ENCODE data around the gene KCNC3. TPM values are rescaled to one million over a fixed set of nuclear protein-coding genes. Genes with fewer than 3 reads are reported as not detected.
"Not testable (repeated sequence)": the region's sequence is repeated elsewhere in the genome, so short reads cannot be mapped to it uniquely, and the experiment has no call there.

The KCNC3 gene
- total RNA-seq, 6 donors from 2014 or later: 3.8 to 15.7 (median 12.2) TPM

DNA sequence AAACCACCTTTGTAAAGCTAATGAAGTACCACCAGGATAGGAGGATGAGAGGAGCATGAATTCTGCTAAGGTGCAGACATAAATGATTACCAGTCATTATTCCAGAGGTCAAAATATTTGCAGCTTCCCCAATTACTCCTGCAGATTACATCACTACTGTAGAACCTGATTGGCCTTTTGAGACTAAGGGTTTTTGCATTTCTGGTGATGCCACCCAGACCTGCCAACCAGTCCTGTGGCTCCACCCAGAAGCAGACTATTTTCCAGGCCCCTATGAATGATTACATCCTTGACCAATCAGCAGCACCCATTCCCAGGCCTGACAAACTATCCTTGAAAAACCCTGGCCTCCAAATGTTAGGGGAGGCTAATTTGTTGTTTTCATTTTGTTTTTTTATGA is 11.2 kb upstream of the KCNC3 start:
- peaks cover 0 to 6% (median 0%) of the 10 kb centered on the region in 4 donors for H3K4me1 ChIP-seq
- no peak overlapping the region for H3K4me3 ChIP-seq
- no peak for TF ChIP-seq POLR2AphosphoS5 (IDR thresholded peaks at IDR 0.05)
- no peak for TF ChIP-seq POLR2A (IDR thresholded peaks at IDR 0.05)
- TF ChIP-seq, protein P1, sequence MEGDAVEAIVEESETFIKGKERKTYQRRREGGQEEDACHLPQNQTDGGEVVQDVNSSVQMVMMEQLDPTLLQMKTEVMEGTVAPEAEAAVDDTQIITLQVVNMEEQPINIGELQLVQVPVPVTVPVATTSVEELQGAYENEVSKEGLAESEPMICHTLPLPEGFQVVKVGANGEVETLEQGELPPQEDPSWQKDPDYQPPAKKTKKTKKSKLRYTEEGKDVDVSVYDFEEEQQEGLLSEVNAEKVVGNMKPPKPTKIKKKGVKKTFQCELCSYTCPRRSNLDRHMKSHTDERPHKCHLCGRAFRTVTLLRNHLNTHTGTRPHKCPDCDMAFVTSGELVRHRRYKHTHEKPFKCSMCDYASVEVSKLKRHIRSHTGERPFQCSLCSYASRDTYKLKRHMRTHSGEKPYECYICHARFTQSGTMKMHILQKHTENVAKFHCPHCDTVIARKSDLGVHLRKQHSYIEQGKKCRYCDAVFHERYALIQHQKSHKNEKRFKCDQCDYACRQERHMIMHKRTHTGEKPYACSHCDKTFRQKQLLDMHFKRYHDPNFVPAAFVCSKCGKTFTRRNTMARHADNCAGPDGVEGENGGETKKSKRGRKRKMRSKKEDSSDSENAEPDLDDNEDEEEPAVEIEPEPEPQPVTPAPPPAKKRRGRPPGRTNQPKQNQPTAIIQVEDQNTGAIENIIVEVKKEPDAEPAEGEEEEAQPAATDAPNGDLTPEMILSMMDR (IDR thresholded peaks at IDR 0.05): no peak
- TF ChIP-seq EP300 (IDR thresholded peaks at IDR 0.05): no peak
- H3K36me3 ChIP-seq: no peaks in the 10 kb centered on the region
- DNase-seq (no peak), ATAC-seq (ENCODE audit: low FRiP score in 2 of 2) (no peak)
- H3K9me3 ChIP-seq: peaks cover 0 to 5% (median 2%) of the 10 kb centered on the region in 4 donors
- H3K27me3 ChIP-seq: no peaks in the 10 kb centered on the region
- H3K27ac ChIP-seq: no peak overlapping the region

DNA sequence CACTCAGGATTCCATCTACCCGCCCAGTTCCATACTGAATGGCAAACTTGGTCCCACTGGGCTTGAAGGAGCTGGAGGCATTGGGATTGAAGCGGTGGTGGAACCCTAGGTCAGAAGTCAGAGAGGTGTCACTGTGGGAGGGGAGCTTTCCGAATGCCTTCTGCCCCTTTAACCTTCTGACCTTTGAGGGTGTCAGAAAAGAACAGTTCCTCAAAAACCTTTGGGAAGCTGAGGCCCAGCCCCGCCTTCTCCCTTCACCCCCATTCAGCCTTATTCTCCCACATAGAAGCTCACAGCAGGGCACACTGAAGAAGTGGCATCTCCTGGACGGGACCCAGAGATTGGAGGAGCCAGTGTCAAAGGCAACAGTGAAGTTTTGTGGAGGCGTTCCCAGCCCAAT is 7.9 kb upstream of the KCNC3 start:
- WGBS, 2 donors: 90 to 93% methylated on average over 5 to 6 of the region's 6 CpGs
- not testable (repeated sequence) for H3K27me3 ChIP-seq; H3K27ac ChIP-seq; ATAC-seq (ENCODE audit: low FRiP score in 2 of 2); H3K36me3 ChIP-seq; H3K9me3 ChIP-seq; H3K4me3 ChIP-seq; DNase-seq
- peaks cover 17 to 22% (median 22%) of the 10 kb centered on the region in 4 donors for H3K4me1 ChIP-seq

GRCh38 chr19:50334741-50335421 is 5.7 kb upstream of the KCNC3 start:
- 87 to 95% methylated on average over 7 to 12 of the region's 12 CpGs for WGBS, 2 donors
- H3K9me3 ChIP-seq: peaks cover 0 to 3% (median 0%) of the 10 kb centered on the region in 4 donors

DNA sequence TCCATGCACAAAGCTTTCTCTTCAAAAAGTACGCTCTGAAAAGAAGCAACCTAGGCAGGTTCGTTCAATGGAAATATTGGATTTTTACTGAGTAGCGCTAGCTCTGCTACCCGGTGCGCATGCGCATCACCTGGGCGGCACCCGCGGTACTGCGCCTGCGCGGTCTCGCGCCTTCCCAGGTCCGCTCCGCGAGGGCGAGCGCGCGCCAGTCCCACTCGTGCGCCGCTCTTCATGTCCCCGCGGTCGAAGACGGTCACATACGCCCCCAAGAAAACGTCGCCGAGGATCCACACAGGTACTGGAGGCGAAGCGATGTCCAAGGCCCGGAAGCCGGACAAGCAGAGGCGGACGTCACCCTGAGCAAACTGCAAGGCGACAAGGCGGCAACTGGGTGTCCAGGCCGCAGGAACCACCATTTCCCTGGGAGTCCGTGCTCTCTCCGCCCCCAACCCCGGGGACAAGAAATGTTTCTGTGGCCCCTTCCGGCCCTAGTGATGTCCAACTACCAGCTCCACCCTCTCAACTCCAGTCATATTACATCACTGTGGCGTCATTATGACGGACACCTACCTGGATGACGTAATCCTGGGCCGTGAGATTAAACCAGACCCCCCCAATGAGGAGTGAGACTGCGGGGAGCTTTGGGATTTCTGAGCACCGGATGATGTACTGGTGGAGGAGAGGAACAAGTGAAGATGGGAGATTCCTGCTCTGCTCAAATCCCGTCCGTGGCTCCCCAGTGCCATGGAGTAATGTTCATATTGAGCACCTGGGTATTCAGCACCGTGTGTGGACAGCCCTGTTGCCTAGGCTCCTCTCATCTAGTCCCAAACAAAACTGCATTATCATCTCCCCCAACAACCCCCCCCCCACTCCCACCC is 4.8 kb upstream of the KCNC3 start:
- WGBS, 2 donors: 15 to 72% methylated on average over 8 to 43 of the region's 54 CpGs
- TF ChIP-seq, protein P1 (IDR thresholded peaks at IDR 0.05): peak in 2 of 6 experiments; percentile 21 to 27
- TF ChIP-seq POLR2A (IDR thresholded peaks at IDR 0.05) (peak in 3 of 4 donors; percentile 27 to 82 (median 81)), POLR2AphosphoS5 (IDR thresholded peaks at IDR 0.05) (peak; percentile 64 to 71), EP300 (IDR thresholded peaks at IDR 0.05) (no peak)
- H3K4me3 ChIP-seq: peak overlapping the region; percentile 35 to 50 (median 44)
- H3K9me3 ChIP-seq: peaks cover 0 to 3% (median 0%) of the 10 kb centered on the region in 4 donors
- peaks cover 40 to 53% (median 44%) of the 10 kb centered on the region in 4 donors for H3K4me1 ChIP-seq
- peak; percentile 70 to 98 for DNase-seq
- peak; percentile 8 to 53 for ATAC-seq (ENCODE audit: low FRiP score in 2 of 2)
- peak overlapping the region; percentile 72 to 86 (median 82) for H3K27ac ChIP-seq
- peaks cover 0 to 11% (median 1%) of the 10 kb centered on the region in 4 donors for H3K27me3 ChIP-seq
- no peaks in the 10 kb centered on the region for H3K36me3 ChIP-seq

More at GRCh38 chr19:50334741-50335421, 5.7 kb upstream of the KCNC3 start:
- DNase-seq: no peak
- no peak overlapping the region for H3K27ac ChIP-seq
- ATAC-seq (ENCODE audit: low FRiP score in 2 of 2): no peak
- H3K4me3 ChIP-seq: no peak overlapping the region
- no peaks in the 10 kb centered on the region for H3K36me3 ChIP-seq
- no peak for TF ChIP-seq POLR2AphosphoS5 (IDR thresholded peaks at IDR 0.05)
- H3K4me1 ChIP-seq: peaks cover 35 to 44% (median 39%) of the 10 kb centered on the region in 4 donors
- peaks cover 0 to 11% (median 1%) of the 10 kb centered on the region in 4 donors for H3K27me3 ChIP-seq

GRCh38 chr19:50333235-50333736 is 4.1 kb upstream of the KCNC3 start:
- no peaks in the 10 kb centered on the region for H3K36me3 ChIP-seq
- ATAC-seq (ENCODE audit: low FRiP score in 2 of 2) (peak; percentile 78 to 80), DNase-seq (peak; percentile 96 to 97)
- peaks cover 40 to 57% (median 44%) of the 10 kb centered on the region in 4 donors for H3K4me1 ChIP-seq
- H3K9me3 ChIP-seq: peaks cover 0 to 3% (median 0%) of the 10 kb centered on the region in 4 donors
- WGBS, 2 donors: 1% methylated on average over 30 of the region's 34 CpGs; no CpG with 5 or more reads in 1 of the 2 donors
- peak overlapping the region; percentile 72 to 86 (median 82) for H3K27ac ChIP-seq
- H3K27me3 ChIP-seq: peaks cover 0 to 14% (median 3%) of the 10 kb centered on the region in 4 donors
- peak overlapping the region; percentile 35 to 50 (median 44) for H3K4me3 ChIP-seq
- TF ChIP-seq EP300 (IDR thresholded peaks at IDR 0.05) (no peak), POLR2AphosphoS5 (IDR thresholded peaks at IDR 0.05) (peak; percentile 29 to 34)
